GM12878 (cell line): ENCODE measurements around the gene REN. TPM values are rescaled to one million over a fixed set of nuclear protein-coding genes. Genes with fewer than 3 reads are reported as not detected.

Source experiments
- ATAC-seq: fragments of 200-7000 bp; cut with Tn5 transposase; 3 replicates; pipeline ENCODE4 v1.9.1; 2020; ENCODE audit warnings: mild to moderate bottlenecking, moderate library complexity
- BruUV-seq: library from RNA; stranded (reverse); fragments of 400-500 nt; replicated peaks from 2 replicates; lab custom pipeline; 2021; lab: Mats Ljungman, UMichigan
- CTCF ChIA-PET: fragments of 300-600 bp; sonication (Branson Sonifier 250); formaldehyde crosslinking; extraction: SDS; loops from one replicate; lab custom pipeline; 2021; ENCODE audit warnings: inconsistent platforms; lab: Yijun Ruan, JAX
- POLR2A ChIA-PET: fragments of 350-600 bp; formaldehyde crosslinking; extraction: SDS; loops from one replicate; lab custom pipeline; 2021; ENCODE audit warnings: inconsistent platforms; lab: Charles Lee
- RAD21 ChIA-PET: fragments of 300-600 bp; sonication (Branson Sonifier 250); formaldehyde crosslinking; loops from one replicate; lab custom pipeline; 2023; ENCODE audit warnings: antibody characterized with exemption; ENCODE audit not compliant: unreplicated experiment; lab: Charles Lee
- SMC1A ChIA-PET: fragments of 300-600 bp; sonication (Branson Sonifier 250); formaldehyde crosslinking; loops from one replicate; lab custom pipeline; 2023; ENCODE audit not compliant: unreplicated experiment, uncharacterized antibody; lab: Charles Lee
- DNase-seq: peaks from one replicate; pipeline ENCODE4 v3.0.0-alpha.2; 2011; ENCODE audit warnings: low read depth, low spot score
- FAIRE-seq: peaks from 3 replicates; lab custom pipeline; 2011; peaks lifted over from hg19 to GRCh38; lab: Jason Lieb, UNC
- H2AFZ ChIP-seq: 2 replicates; pipeline ENCODE4 v1.6.0; 2011; ENCODE audit warnings: low read depth, low read length, control low read depth; ENCODE audit not compliant: control insufficient read depth
- H3K27ac ChIP-seq: 2 replicates; pipeline ENCODE4 v1.5.1; 2011; ENCODE audit warnings: control low read depth; ENCODE audit not compliant: control insufficient read depth, insufficient read depth
- H3K27me3 ChIP-seq, 2 experiments: replicated peaks in 1 of 2; 2 replicates each; pipeline versions ENCODE4 v1.6.0 to v1.6.1; 2011; ENCODE audit warnings: low read length in 1 of 2; ENCODE audit not compliant: control insufficient read depth in 2 of 2, insufficient read depth in 2 of 2
- H3K36me3 ChIP-seq, 2 experiments: 2 replicates each; pipeline ENCODE4 v1.5.1; 2011; ENCODE audit warnings: low read length in 1 of 2; ENCODE audit not compliant: control insufficient read depth in 2 of 2, insufficient read depth in 2 of 2
- H3K4me1 ChIP-seq: 2 replicates; pipeline ENCODE4 v1.6.1; 2011; ENCODE audit warnings: mild to moderate bottlenecking, low read length, moderate library complexity, mixed read lengths; ENCODE audit not compliant: control insufficient read depth, insufficient read depth
- H3K4me2 ChIP-seq: 2 replicates; pipeline ENCODE4 v1.6.0; 2011; ENCODE audit warnings: control low read depth; ENCODE audit not compliant: control insufficient read depth, insufficient read depth
- H3K4me3 ChIP-seq: fragments of 200-600 bp; sonication (generic); 2 replicates; pipeline ENCODE4 v1.5.1; 2016
- H3K79me2 ChIP-seq: 2 replicates; pipeline ENCODE4 v1.6.0; 2011; ENCODE audit warnings: low read length; ENCODE audit not compliant: control insufficient read depth, insufficient read depth
- H3K9ac ChIP-seq: 2 replicates; pipeline ENCODE4 v1.8.0; 2011; ENCODE audit warnings: low read length, control low read depth, mixed read lengths; ENCODE audit not compliant: control insufficient read depth, insufficient read depth
- H3K9me3 ChIP-seq: replicated peaks from 3 replicates; pipeline ENCODE4 v1.5.1; 2011; ENCODE audit warnings: mild to moderate bottlenecking, low read length; ENCODE audit not compliant: control insufficient read depth, insufficient read depth
- H4K20me1 ChIP-seq: 2 replicates; pipeline ENCODE4 v1.6.0; 2011; ENCODE audit not compliant: control insufficient read depth, insufficient read depth
- BRCA1 ChIP-seq: IDR thresholded peaks from 2 replicates; pipeline ENCODE4 v1.6.1; 2011; ENCODE audit warnings: low read depth, low read length, improper control_type of control experiment
- CBFB ChIP-seq: IDR thresholded peaks from 2 replicates; pipeline ENCODE4 v1.6.1; 2016; ENCODE audit warnings: antibody characterized with exemption, low read depth
- CBX3 ChIP-seq: fragments of 200-600 bp; sonication (generic); IDR thresholded peaks from 2 replicates; pipeline ENCODE4 v1.6.1; 2016; ENCODE audit warnings: low read depth, borderline replicate concordance
- CREM ChIP-seq: IDR thresholded peaks from 2 replicates; pipeline ENCODE4 v1.6.1; 2014; ENCODE audit warnings: antibody characterized with exemption, low read depth
- JUNB ChIP-seq: IDR thresholded peaks from 2 replicates; pipeline ENCODE4 v1.6.1; 2016; ENCODE audit warnings: antibody characterized with exemption, mild to moderate bottlenecking
- KLF5 ChIP-seq: fragments of 450-650 bp; IDR thresholded peaks from 2 replicates; pipeline ENCODE4 v1.6.1; 2014; ENCODE audit warnings: mild to moderate bottlenecking; ENCODE audit not compliant: partially characterized antibody
- RCOR1 ChIP-seq: conservative IDR thresholded peaks from 2 replicates; pipeline ENCODE4 v1.6.1; 2012; ENCODE audit warnings: low read depth, low read length, improper control_type of control experiment
- SUPT20H ChIP-seq: IDR thresholded peaks from 2 replicates; pipeline ENCODE4 v1.6.1; 2011; ENCODE audit warnings: low read depth, mild to moderate bottlenecking, low read length, moderate library complexity, borderline replicate concordance; ENCODE audit not compliant: control insufficient read depth
- TAF1 ChIP-seq: IDR thresholded peaks from 2 replicates; pipeline ENCODE4 v1.6.1; 2011; ENCODE audit warnings: mild to moderate bottlenecking, low read depth, low read length, borderline replicate concordance
- TCF3 ChIP-seq: IDR thresholded peaks from 2 replicates; pipeline ENCODE4 v1.6.1; 2012; ENCODE audit warnings: low read depth, mild to moderate bottlenecking, low read length, borderline replicate concordance; ENCODE audit not compliant: insufficient read depth
- ZNF384 ChIP-seq: IDR thresholded peaks from 2 replicates; pipeline ENCODE4 v1.6.1; 2012; ENCODE audit warnings: low read depth, mild to moderate bottlenecking, low read length, improper control_type of control experiment, borderline replicate concordance
- ZSCAN29 ChIP-seq: fragments of 450-650 bp; IDR thresholded peaks from 2 replicates; pipeline ENCODE4 v1.6.1; 2017; ENCODE audit warnings: mild to moderate bottlenecking, moderate library complexity
- WGBS: methylation state at CpG from one replicate; pipeline ENCODE4 v1.1.6; 2016; ENCODE audit warnings: low lambda C conversion rate; ENCODE audit not compliant: insufficient replicate concordance, insufficient coverage; ENCODE audit errors: missing lambda C conversion rate; 5-methylcytosine and 5-hydroxymethylcytosine counted together
- in situ Hi-C: fragments of 300-500 bp; cut with MboI; formaldehyde crosslinking; loops from 9 replicates; pipeline ENCODE4 v1.14.3; 2018; ENCODE audit warnings: mixed read lengths
- intact Hi-C: fragments of 100-400 bp; cut with micrococcal nuclease; formaldehyde crosslinking; loops from one replicate; pipeline ENCODE4 v1.14.2; 2022; ENCODE audit not compliant: unreplicated experiment
- polyA plus RNA-seq, 11 experiments: library from polyadenylated mRNA; depleted of rRNA in 4 of 11; unstranded in 6 of 11; stranded (reverse) in 5 of 11; fragments of >200 nt; fragmentation: Nextera tagmentation in 4 of 11; fragmentation: Illumina TruSeq in 1 of 11; extraction: Ambion mirVana in 4 of 11; extraction: Trizol in 1 of 11; gene quantifications; 1 replicate in 1 of 11; 2 replicates in 10 of 11; pipeline versions ENCODE4 v1.2.1 to v1.2.3, GENCODE V29; 2011 to 2016; ENCODE audit warnings: inconsistent platforms in 2 of 11, missing spikeins in 2 of 11, low read depth in 1 of 11
- total RNA-seq, 4 experiments: library from RNA; depleted of rRNA in 3 of 4; stranded (reverse); fragments of >200 nt in 3 of 4; fragmentation: Illumina TruSeq in 1 of 4; extraction: Trizol in 1 of 4; gene quantifications; 2 replicates each; pipeline versions ENCODE4 v1.2.1 to v1.2.3, GENCODE V29; 2013 to 2021
- TF ChIP-seq, protein P1 (sequence below): IDR thresholded peaks from 2 replicates; pipeline ENCODE4 v1.6.1; 2012; ENCODE audit warnings: low read depth, low read length, improper control_type of control experiment
- TF ChIP-seq, protein P2 (sequence below): IDR thresholded peaks from 2 replicates; pipeline ENCODE4 v1.6.1; 2011; ENCODE audit warnings: borderline replicate concordance, low read depth, mild to moderate bottlenecking, moderate library complexity, low read length; ENCODE audit not compliant: insufficient read depth, poor library complexity, severe bottlenecking
- TF ChIP-seq, protein P3 (sequence below): fragments of 450-650 bp; IDR thresholded peaks from 2 replicates; pipeline ENCODE4 v1.6.1; 2016; ENCODE audit warnings: mild to moderate bottlenecking
- TF ChIP-seq, protein P4 (sequence below): fragments of 450-650 bp; IDR thresholded peaks from 2 replicates; pipeline ENCODE4 v1.6.1; 2017; ENCODE audit warnings: mild to moderate bottlenecking, moderate library complexity

REN gene
- total and polyA plus RNA-seq, 10 of the 15 experiments (the other 5 are each of a cell fraction or from before 2014, with no cell fraction given), result not detected

DNA sequence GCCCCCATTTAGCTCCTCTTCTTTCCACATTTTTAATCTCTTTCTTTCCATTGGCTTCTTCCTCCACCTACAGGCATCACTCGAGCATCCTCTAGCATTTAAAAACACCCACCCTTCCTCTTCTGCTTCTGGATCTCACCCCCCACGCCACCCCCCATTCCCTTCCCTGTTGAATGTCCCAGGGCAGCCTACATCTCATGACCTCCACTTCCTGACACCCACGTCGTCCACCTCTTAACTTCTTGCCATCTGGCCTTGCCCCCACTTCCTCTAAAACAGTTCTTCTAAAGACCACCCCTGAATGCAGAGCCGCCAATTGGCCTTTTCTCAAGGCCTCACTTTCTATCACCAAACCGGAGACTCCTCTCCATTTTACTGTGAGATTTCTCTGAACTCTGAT, 8.2 kb downstream of the REN start (continued):
- TF ChIP-seq ZNF384, result no peak
- no peak for TF ChIP-seq CBX3
- TF ChIP-seq BRCA1, result no peak
- no peak for TF ChIP-seq SUPT20H
- no peak for TF ChIP-seq CBFB
- TF ChIP-seq, all 136 proteins: peak for 0

DNA sequence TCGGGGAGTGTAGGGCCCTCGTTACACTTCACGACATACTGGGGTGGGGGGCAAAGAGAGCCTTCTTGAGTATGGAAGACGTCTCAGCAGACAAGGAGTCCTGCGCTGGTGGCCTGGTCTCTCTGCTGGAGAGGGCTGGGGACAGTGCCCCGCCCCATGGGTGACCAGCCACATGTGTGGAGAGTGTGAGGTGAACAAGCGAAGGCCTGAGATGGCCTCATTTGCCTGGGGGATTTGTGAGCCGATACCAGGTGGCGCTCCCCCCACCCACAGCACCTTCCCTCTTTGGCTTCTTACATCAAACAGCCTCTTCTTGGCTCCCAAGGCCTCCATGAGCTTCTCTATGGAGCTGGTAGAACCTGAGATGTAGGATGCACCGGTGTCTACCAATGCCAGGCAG, 10.3 kb downstream of the REN start:
- in situ Hi-C loops (no loop called here), intact Hi-C loops (no loop called here)
- Histone ChIP-seq H3K4me3 (no peak overlapping the region), H3K4me2 (no peak overlapping the region), H3K27ac (no peak overlapping the region), H3K4me1 (no peaks in the 10 kb centered on the region), H4K20me1 (no peaks in the 10 kb centered on the region), H3K79me2 (no peaks in the 10 kb centered on the region), H2AFZ (no peak overlapping the region), H3K27me3 (peaks cover 3 to 4% of the 10 kb centered on the region in 2 experiments; a peak in 3 of 4 replicates), H3K9ac (no peak overlapping the region), H3K9me3 (no peaks in the 10 kb centered on the region), H3K36me3 (no peaks in the 10 kb centered on the region)
- ChIA-PET CTCF (interaction anchor here (1.8 kb wide), 1 partner anchor 243 kb away, joined by 5 read pairs; no protein-coding TSS in a partner anchor), SMC1A (no interaction called here), POLR2A (no interaction called here), RAD21 (no interaction called here)
- WGBS, result 20% methylated on average over 10 of the region's 10 CpGs
- DNase-seq, result no peak
- ATAC-seq, result no peak
- FAIRE-seq, result no peak
- BruUV-seq, result no TSS peak
- TF ChIP-seq, protein P1, sequence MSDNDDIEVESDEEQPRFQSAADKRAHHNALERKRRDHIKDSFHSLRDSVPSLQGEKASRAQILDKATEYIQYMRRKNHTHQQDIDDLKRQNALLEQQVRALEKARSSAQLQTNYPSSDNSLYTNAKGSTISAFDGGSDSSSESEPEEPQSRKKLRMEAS, result no peak
- TF ChIP-seq JUNB (no peak), CREM (no peak), KLF5 (no peak), TCF3 (no peak), TAF1 (no peak), ZSCAN29 (no peak), RCOR1 (no peak)
- TF ChIP-seq, protein P2, sequence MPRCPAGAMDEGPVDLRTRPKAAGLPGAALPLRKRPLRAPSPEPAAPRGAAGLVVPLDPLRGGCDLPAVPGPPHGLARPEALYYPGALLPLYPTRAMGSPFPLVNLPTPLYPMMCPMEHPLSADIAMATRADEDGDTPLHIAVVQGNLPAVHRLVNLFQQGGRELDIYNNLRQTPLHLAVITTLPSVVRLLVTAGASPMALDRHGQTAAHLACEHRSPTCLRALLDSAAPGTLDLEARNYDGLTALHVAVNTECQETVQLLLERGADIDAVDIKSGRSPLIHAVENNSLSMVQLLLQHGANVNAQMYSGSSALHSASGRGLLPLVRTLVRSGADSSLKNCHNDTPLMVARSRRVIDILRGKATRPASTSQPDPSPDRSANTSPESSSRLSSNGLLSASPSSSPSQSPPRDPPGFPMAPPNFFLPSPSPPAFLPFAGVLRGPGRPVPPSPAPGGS, result no peak
- TF ChIP-seq, protein P3, sequence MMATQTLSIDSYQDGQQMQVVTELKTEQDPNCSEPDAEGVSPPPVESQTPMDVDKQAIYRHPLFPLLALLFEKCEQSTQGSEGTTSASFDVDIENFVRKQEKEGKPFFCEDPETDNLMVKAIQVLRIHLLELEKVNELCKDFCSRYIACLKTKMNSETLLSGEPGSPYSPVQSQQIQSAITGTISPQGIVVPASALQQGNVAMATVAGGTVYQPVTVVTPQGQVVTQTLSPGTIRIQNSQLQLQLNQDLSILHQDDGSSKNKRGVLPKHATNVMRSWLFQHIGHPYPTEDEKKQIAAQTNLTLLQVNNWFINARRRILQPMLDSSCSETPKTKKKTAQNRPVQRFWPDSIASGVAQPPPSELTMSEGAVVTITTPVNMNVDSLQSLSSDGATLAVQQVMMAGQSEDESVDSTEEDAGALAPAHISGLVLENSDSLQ, result no peak
- TF ChIP-seq, protein P4, sequence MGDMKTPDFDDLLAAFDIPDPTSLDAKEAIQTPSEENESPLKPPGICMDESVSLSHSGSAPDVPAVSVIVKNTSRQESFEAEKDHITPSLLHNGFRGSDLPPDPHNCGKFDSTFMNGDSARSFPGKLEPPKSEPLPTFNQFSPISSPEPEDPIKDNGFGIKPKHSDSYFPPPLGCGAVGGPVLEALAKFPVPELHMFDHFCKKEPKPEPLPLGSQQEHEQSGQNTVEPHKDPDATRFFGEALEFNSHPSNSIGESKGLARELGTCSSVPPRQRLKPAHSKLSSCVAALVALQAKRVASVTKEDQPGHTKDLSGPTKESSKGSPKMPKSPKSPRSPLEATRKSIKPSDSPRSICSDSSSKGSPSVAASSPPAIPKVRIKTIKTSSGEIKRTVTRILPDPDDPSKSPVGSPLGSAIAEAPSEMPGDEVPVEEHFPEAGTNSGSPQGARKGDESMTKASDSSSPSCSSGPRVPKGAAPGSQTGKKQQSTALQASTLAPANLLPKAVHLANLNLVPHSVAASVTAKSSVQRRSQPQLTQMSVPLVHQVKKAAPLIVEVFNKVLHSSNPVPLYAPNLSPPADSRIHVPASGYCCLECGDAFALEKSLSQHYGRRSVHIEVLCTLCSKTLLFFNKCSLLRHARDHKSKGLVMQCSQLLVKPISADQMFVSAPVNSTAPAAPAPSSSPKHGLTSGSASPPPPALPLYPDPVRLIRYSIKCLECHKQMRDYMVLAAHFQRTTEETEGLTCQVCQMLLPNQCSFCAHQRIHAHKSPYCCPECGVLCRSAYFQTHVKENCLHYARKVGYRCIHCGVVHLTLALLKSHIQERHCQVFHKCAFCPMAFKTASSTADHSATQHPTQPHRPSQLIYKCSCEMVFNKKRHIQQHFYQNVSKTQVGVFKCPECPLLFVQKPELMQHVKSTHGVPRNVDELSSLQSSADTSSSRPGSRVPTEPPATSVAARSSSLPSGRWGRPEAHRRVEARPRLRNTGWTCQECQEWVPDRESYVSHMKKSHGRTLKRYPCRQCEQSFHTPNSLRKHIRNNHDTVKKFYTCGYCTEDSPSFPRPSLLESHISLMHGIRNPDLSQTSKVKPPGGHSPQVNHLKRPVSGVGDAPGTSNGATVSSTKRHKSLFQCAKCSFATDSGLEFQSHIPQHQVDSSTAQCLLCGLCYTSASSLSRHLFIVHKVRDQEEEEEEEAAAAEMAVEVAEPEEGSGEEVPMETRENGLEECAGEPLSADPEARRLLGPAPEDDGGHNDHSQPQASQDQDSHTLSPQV, result no peak
